HG03521 (cell line): ENCODE measurements around the gene GCM1.

Experiments
- ATAC-seq: cut with Tn5 transposase; IDR thresholded peaks from one replicate; pipeline ENCODE4 v1.9.1; 2021; ENCODE audit warnings: mild to moderate bottlenecking, moderate library complexity; ENCODE audit not compliant: unreplicated experiment

Gene GCM1

DNA sequence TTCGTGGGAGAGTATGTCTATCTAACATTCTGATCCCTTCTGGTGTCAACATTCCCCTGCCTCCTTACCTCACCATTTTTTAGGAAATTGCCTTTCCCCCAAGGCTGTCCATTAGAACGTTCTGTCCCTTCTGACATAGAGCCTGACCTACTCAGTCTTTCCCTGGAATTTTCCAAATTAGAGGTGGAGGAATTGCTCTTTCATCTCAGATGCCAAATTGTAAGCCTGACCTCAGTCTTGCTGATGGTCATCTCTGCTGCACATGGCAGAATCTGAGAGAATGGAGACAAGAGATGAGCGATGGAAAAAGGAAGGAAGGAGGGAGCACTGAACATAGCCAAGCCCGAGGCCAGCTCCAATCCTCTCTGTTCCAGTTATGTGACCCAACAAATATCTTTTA is 5.4 kb upstream of the GCM1 start:
- ATAC-seq = no peak

DNA sequence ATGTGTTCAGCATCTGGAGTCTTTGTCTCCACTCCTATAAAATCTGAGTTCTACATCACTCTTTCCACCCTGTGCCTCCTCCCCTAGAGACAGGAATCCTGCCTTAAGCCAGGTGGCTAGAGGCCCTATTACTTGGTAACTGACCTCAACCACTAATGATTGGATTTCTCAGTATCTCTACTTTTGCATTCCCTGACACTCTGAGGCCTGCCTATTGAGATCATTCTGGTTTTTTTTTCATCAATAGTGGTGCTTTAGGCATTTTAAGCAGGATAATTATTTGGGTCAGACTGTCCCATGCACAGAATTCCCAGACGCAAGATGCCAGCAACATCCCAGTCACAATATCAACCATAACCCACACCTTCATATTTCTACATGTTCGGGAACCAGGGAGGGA is 3.9 kb upstream of the GCM1 start:
- ATAC-seq = no peak

DNA sequence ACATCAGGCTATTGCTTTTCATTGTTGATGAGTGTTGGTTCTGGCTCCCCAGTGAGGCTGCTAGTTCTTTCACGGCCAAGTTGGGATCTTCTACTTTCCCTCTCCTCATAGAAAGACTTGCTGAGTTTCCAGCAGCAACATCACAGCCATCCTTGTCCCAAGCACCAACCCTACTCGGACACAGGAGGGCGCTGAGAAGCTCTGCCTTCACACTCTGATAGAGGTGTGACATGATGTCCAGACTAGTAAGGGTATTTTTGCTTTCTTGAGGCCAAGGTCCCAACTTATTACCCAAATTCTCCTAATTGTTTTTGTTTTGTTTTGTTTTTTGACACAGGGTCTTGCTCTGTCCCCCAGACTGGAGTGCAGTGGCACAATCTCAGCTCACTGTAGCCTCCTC is 3.0 kb upstream of the GCM1 start:
- ATAC-seq = no peak

DNA sequence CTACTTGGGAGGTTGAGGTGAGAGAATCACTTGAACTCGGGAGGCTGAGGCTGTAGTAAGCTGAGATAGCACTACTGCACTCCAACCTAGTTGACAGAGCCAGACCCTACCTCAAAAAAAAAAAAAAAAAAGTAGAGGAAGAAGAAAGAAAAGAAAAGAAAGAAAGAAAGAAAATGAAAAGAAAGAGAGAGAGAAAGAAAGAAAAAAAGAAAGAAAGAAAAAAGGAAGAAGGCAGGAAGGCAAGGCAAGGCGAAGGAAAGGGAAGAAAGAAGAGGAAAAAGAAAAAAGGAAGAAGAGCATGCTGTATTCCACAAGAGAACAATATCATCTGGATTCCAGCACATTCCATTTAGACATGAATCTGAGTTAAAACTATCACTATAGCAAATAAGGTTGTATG is 3.8 kb downstream of the GCM1 start:
- ATAC-seq = no peak

DNA sequence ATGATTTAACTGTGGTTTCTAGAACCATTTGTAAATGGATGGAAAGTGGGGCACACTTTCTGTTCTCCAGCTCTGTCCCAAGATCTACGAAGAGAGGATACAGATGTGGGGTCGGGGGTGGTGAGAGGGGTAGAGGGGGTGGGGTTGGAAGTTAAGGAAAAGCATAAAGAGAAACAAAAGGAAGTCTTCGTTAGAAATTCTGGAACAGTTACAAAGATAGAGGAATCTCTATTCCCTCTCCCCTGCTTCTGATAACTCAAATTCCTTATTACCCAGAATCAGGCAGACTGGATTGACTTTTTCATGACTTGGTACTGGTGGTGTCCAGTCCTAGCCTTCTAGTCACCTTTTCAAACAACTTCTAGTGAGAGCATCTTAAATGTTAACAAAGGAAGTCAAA is 4.9 kb downstream of the GCM1 start:
- no peak for ATAC-seq

DNA sequence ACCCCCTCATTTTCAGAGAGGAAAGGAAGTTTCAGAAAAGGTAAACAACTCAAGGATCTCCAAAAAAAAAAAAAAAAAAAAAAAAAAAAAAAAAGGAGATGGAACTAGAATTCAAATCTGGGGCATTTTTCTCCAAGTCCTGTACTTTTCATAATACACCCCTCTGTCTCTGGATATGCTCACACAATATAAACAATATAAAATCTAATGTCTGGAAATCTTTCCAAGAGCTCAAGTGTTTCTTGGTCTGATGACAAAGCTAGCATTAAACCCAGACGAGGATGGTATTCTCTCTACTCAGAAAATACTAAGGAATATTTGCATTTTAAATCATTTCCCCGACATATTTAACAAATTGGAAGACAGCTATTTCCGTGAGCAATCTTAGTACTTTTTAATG is 5.8 kb downstream of the GCM1 start:
- no peak for ATAC-seq

DNA sequence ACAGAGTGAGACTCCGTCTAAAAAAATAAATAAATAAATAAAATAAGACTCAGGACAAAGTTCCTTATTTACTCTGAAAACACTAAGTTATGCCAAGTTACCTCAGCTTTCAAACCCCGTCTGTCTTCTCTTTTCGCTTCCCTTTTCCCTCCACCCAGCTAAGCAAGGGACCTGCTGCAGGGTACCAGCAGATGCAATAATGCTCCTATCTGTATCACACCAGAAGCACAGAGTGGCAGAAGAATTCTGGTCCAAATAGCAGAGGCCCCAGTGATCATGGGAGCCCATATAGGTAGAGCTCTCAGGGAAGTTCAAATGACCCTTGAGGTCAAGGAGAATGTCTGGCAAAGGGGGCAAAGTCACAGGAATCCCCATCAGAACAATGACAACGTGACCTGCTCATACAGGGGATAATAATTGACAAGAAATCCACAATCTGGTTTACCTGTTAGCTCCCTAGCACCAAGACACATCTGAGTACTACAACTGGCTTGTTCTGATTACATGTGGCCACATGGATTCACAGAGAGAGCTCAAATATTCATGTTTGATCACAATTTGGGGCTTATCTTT is 8.7 kb downstream of the GCM1 start:
- no peak for ATAC-seq

DNA sequence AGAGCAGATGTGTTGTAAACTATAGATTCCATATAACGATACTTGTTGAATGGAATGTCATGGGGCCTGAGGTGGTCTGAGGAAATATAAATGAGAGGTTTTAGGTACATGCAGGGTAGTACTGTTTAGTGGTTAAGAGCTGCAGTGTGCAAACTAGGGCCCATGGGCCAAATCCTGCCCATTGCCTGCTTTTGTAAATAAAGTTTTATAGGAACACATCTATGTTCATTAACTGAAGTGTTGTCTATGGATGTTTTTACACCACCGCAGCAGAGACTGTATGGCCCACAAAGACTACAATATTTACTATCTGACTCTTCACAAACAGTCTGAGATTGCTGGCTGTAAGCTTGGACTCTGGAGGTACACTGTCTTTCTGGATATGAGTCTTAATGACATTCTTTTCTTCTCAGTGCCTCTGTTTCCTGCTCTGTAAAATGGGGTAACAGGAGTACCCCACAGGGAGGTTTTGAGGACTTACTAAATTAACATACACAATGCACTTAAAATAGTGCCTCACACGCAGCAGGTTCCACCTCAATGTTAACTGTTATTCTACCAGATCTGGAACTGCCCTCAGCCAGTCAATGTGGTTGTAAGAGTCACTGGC is 12.5 kb downstream of the GCM1 start:
- ATAC-seq = no peak

DNA sequence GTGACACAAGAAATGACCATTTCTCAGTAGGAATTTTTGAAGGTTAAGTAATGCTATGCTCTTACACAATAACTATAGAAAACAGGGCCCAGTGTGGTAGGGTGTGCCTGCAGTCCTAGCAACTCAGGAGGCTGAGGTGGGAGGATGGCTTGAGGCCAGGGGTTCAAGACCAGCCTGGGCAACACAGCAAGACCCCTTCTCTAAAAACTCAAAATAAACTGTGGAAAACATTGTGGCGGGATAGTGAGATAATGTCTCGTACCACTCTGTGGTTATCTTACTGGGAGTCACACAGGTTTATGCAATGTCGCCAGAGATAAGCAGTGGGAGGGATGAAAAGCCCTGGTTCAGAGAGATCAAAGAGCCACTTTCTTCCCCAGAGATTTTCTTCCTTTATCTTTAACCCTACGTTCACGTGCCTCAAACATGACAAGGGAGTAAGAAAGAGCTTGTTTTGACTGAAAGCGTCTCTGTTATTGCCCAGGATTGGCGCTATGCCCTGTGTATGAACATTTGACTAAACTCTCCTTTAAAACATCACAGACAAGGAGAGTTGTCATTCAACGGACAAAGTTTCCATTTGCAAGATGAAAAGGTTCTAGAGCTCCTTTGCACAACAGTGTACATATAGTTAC is 13.9 kb downstream of the GCM1 start:
- no peak for ATAC-seq

DNA sequence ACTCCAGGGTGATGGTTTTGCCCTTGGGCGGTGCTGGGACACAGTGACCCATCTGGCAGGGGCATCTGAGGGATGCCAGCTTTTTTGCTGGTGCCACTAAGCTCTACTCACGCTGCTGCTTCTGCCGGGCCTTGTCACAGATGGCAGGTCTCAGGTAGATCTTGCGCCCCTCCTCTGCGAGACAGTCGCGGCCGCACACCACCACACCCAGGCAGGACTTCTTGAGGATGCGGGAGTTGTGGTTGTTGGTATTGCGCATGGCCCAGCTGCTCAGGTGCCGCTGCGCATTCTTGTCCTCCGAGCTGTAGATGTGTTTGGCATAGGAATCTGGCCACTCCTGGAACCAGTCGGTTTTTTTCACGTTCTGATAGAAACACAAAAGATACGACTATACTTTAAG is 14.7 kb downstream of the GCM1 start:
- ATAC-seq = no peak

DNA sequence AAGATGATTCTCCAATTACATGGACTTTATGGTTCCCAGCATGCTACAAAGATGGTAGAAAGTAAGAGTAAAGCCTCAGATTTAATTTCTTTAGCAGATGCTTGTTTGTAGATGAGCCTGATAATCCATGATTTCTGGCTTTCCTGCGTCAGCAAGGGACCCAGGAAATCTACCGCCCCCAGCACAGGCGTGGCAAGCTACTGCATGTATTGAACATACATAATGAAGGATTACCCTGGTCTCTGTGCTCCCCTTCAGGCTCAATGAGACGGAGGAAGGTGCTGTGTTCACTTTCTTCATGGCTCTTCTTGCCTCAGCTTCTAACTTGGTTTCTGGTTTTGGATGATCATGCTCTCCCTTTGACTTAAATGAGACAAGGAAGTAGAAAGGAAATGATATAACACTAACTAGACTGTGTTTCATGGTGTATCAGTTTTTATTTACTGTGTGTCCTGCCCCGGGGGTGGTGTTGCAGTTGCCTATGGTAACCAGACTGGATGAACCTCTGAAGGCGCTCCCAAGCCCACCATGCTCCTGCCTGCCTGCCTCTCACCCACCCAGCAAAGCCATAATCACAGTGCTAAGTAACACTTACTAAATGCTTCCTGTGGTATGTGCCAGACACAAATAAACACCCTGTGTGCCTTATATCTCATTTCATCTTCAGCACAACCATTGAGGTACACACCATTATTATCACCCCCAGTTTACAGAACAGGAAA is 17.9 kb downstream of the GCM1 start:
- no peak for ATAC-seq

DNA sequence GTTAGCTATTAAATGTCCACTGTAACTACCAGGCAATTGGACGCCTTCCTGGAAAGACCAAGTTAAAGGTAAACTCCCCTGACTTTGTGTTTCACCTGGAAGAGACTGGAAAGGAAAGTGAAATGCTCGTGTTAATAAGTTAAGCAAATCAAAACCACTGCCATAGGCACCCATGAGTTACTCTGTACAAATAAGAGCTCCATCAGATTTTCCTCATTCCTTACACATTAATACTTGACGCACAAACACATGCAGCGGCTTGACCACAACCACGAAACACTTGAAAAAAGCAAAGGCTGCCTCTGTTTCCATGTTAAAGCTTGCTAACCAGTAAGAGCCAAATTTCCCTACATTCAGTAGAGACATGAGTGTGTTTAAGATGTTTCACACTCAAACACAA is 19.8 kb downstream of the GCM1 start:
- ATAC-seq = no peak

DNA sequence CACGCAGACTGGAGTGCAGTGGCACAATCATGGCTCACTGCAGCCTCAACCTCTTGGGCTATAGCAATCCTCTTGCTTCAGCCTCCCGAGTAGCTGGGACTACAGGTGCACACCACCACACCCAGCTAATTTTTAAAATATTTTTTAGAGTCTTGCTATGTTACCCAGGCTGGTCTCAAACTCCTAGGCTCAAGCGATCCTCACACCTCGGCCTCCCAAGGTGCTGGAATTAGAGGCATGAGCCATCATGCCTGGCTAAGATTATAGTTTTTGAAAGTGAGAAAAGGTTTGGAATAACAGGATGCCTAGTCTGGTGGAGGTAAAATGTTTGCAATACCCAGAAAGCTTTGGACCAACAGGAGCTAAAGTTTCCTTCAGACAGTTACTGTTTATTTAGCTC is 23.4 kb downstream of the GCM1 start:
- ATAC-seq = no peak

DNA sequence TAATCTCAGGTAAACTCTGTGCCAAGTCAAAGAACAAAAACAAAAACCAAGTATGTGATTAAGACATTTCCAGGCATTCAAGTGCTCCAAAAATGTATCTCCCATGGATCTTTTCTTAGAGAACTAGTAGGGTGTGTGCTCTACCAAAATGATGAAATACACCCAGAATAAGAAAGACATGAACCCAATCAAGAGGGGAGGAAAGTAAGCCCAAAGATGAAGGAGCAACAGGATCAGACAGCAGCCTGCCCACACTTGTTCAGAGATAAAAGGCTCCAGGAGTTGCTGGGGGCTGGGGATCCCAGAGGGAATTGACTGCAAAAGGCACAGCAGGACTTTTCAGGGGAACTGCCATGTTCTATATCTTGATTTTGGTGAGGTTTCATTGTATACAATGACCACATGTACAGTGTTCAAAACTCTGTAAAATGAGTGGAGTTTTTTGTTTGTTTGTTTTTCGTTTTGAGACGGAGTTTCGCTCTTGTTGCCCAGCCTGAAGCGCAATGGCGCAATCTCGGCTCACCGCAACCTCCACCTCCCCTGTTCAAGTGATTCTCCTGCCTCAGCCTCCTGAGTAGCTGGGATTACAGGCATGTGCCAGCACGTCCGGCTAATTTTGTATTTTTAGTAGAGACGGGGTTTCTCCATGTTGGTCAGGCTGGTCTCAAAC is 24.4 kb downstream of the GCM1 start:
- ATAC-seq = no peak

DNA sequence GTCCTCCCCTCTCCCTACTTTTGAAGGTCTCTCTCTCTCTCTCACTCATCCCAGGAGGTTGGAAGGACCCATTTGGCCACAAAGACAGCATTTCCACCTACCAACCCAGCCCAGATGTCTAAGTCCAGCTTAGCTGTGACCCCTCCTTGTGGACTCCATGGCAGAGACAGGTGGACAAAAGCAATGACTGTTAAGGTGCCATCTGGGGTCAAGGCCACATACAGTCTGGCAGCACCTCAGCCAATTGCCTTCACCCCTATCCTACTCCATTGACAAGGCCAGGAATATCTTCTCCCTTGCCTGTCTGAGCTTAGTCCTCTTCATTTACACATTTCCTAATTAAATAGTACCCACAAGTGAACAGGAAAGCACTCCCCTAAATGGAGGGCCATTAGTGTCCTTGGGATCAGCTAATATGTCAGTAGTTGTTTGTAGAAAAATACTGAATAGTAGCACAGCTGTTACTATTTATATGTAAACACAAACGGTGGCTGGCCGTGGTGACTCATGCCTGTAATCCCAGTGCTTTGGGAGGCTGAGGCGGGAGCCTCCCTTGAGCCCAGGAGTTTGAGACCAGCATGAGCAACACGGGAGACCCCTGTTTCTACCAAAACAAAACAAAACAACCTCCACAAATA is 28.8 kb downstream of the GCM1 start:
- ATAC-seq = no peak

DNA sequence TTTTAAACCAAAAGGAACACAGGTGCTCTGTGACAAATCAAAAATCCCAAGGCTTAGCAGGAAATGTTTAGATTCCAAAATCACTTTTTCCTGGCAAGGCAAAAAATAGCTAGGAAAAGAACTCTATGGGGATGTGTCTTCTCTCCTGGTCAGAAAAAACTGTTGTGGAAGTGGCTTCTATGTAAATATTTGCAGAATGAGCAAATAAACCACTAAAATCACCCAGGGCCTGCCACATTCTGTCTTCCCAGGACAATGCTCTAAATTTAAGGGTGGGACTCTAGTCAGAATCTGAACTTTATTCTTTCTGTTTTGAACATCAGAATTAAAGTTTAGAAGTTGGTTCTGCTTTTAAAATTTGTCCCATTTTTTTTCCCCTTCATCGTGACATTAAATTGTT is 29.3 kb downstream of the GCM1 start:
- ATAC-seq = no peak

DNA sequence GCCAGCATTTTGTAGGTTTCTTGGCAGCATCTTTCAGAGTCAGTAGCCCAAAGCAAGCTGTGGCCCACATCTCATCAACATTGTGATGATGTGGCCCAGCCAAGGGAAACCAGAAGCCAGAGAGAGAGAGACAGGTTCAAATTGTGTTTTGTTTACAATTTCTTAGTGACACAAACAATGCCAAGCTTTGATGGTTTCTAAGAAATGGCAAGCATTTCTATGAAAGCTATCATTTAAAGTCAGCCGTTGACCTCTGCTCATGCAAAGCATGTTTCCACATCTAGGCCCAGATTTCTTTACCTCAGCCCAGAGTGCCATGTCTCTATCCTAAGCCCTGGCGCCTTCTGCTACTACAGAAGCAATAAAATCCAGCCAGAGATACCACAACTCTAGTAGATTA is 32.9 kb downstream of the GCM1 start:
- ATAC-seq = no peak

DNA sequence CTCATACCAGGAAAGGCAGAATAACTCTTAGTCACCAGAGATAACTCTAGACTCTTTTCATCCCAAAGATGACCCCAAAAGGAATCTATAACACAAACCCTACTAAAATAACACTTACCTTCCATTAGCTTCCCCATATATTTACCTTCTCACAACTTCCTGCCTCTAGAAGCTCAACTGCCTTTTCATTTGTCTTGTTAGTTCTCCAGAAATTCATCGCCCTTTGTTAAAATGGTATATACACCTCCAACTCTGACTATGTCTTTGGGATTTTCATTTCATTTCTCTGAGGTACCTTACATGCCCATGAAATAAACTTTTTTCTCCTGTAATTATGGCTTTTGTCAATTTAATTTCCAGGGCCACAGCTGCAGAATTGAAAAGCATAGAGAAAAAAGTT is 33.5 kb downstream of the GCM1 start:
- no peak for ATAC-seq

DNA sequence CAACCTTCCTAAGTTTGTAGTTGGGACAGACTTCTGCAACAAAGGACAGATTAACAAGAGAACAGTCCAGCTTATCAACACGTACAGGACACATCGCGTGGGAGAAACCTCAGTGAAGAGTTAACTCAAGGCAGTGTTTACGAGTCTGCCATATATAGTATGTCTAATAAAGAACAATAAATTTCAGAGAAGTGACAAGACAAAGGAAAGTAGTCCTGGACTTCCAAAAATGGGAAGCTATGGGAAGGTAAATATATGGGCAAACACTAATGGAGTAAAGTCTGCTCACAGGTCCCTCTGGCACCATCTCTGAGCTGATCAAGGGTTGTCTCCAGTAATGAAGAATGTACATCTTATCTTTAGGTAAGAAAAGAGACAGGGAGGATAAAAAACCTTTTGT is 34.9 kb downstream of the GCM1 start:
- ATAC-seq = no peak

DNA sequence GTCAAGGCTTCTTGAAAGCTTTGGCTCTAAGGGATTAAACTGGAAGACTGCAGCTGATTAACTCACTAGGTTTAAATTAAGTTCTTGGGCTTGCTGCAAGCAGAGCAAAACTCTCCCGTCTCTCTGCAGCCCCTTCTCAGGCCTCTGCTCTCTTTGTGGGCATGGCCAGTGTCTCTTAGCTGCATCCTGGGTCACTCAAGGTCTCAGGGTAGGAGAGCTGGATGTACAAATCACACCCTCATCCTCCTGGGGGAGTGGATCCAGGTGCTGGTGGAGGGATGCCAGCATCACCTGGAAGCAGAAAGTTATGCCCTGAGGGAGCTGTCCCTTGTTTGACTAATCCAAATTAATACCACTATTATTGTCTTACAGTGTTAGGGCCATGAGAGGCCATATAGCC is 35.8 kb downstream of the GCM1 start:
- ATAC-seq = no peak

DNA sequence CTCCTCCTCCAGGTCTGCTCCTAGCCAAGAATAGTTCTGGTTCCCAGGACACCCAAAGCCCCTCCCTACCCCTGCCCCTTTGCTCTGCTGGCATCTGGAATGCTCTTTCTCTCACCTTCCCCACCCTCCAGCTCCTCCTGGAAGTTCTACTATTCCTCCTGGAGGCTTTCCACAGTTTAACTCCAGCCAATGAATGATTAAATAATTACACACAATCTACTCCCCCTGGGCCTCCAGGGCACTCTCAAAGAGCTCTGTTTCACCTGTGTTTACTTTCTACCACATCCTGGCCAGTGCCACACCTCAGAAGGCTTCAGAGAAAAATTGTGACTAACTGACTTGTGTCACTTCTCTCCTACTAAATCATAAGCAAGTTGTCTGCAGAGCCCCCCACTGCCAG is 36.2 kb downstream of the GCM1 start:
- ATAC-seq = no peak
